ENCODE measurements around the gene HELZ.

The HELZ gene

GRCh38 chr17:67194134-67194533 lies 50.9 kb downstream of the HELZ start:
- TF ChIP-seq, protein P1, sequence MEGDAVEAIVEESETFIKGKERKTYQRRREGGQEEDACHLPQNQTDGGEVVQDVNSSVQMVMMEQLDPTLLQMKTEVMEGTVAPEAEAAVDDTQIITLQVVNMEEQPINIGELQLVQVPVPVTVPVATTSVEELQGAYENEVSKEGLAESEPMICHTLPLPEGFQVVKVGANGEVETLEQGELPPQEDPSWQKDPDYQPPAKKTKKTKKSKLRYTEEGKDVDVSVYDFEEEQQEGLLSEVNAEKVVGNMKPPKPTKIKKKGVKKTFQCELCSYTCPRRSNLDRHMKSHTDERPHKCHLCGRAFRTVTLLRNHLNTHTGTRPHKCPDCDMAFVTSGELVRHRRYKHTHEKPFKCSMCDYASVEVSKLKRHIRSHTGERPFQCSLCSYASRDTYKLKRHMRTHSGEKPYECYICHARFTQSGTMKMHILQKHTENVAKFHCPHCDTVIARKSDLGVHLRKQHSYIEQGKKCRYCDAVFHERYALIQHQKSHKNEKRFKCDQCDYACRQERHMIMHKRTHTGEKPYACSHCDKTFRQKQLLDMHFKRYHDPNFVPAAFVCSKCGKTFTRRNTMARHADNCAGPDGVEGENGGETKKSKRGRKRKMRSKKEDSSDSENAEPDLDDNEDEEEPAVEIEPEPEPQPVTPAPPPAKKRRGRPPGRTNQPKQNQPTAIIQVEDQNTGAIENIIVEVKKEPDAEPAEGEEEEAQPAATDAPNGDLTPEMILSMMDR (IDR thresholded peaks at IDR 0.05; ENCODE audit: low read depth, low read length, missing control alignments): no peak
- no peak for DNase-seq (ENCODE audit: low read depth)
- H3K4me3 ChIP-seq (ENCODE audit: low read depth, low read length): no peak overlapping the region

GRCh38 chr17:67187927-67188326 lies 57.1 kb downstream of the HELZ start:
- TF ChIP-seq, protein P1 (IDR thresholded peaks at IDR 0.05; ENCODE audit: low read depth, low read length, missing control alignments): no peak
- DNase-seq (ENCODE audit: low read depth): no peak
- no peak overlapping the region for H3K4me3 ChIP-seq (ENCODE audit: low read depth, low read length)

DNA sequence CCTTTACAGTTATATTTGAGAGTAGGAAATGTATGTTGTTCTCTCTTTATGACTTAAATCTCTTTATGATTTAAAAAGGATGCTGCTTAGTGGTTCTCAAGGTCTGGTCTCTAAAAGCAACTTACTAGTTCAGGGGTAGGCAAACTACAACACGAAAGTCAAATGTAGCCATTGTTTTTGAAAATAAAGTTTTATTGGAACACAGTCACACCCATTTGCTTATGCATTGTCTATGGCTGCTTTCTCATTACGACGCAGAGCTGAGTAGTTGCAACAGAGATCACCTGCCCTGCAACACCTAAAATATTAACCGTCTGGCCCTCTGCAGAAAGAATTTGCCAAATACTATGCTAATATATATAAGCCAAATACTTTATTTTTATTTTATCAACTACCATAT lies 58.2 kb downstream of the HELZ start:
- TF ChIP-seq, protein P1 (IDR thresholded peaks at IDR 0.05; ENCODE audit: low read depth, low read length, missing control alignments): no peak
- H3K4me3 ChIP-seq (ENCODE audit: low read depth, low read length): no peak overlapping the region

GRCh38 chr17:67183531-67183930 lies 61.5 kb downstream of the HELZ start:
- H3K4me3 ChIP-seq (ENCODE audit: low read depth, low read length): no peak overlapping the region
- DNase-seq (ENCODE audit: low read depth): no peak
- TF ChIP-seq, protein P1 (IDR thresholded peaks at IDR 0.05; ENCODE audit: low read depth, low read length, missing control alignments): no peak

More for the DNA sequence above, 58.2 kb downstream of the HELZ start:
- no peak for DNase-seq (ENCODE audit: low read depth)

- TF ChIP-seq, protein P1 (IDR thresholded peaks at IDR 0.05; ENCODE audit: low read depth, low read length, missing control alignments): no peak
- no peak overlapping the region for H3K4me3 ChIP-seq (ENCODE audit: low read depth, low read length)
- no peak for DNase-seq (ENCODE audit: low read depth)
Observed at GRCh38 chr17:67181825-67182224, 63.2 kb downstream of the HELZ start.

DNA sequence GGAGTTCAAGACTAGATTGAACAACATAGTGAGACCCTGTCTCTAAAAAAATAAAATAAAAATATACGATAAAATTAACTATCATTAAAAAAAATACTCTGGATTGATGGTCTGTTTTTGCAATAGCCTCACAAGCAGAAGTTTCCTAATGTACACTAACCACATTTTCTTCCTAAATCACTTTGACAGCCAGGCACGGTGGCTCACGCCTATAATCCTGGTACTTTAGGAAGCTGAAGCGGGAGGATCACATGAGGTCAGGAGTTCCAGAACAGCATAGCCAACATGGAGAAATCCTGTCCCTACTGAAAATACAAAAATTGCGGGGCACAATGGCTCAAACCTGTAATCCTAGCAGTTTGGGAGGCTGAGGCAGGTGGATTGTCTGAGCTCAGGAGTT lies 64.7 kb downstream of the HELZ start:
- TF ChIP-seq, protein P1 (IDR thresholded peaks at IDR 0.05; ENCODE audit: low read depth, low read length, missing control alignments): no peak
- no peak overlapping the region for H3K4me3 ChIP-seq (ENCODE audit: low read depth, low read length)
- no peak for DNase-seq (ENCODE audit: low read depth)

DNA sequence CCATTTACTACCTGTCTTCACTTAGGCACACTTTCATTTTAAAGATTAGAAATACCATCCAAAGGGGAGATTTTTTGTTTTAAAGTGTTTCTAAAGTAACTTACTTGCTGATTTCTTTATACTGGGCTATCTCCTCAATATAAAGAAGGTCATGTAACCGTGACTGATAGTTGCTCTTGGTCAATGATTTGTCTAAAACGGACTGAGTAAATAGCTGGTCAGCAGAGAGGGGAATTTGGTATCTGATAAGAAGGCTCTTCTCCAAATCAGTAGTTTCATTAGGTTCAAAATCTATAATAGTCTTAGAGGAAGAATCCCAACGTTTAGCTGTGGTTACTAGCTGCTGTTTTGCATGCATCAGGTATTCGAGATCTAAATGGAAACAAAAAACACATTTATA lies 66.4 kb downstream of the HELZ start:
- TF ChIP-seq, protein P1 (IDR thresholded peaks at IDR 0.05; ENCODE audit: low read depth, low read length, missing control alignments): no peak
- H3K4me3 ChIP-seq (ENCODE audit: low read depth, low read length): no peak overlapping the region
- DNase-seq (ENCODE audit: low read depth): no peak

Data from GM12864 (cell line).